ENCODE data around the gene FYB1. TPM values are rescaled to one million over a fixed set of nuclear protein-coding genes. Genes with fewer than 3 reads are reported as not detected.

Gene FYB1
- total and polyA plus RNA-seq, 2 experiments from 2014 or later = not detected

DNA sequence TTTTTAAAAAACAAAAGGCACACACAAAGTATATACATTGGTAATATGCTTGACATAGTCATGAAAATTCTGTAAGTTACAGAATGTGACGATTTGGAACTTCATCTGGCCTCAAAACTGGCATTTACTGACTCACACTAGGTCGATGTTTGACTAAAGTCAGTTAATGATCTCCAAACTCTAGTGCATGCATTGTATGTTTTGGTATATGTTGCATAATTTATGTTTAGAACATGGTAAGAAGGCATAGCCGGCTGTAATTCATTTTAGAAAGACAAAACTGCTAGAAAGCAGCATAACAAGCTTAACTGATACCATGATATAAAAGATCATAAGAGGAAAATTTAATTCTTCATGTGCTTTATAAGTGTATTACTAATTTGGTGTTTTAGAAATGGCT is 86.6 kb downstream of the FYB1 start (continued):
- TF ChIP-seq REST (IDR thresholded peaks at IDR 0.05; ENCODE audit: unreplicated experiment) (no peak), ZNF331 (CRISPR knock-in tag; IDR thresholded peaks at IDR 0.05; ENCODE audit: low read depth) (no peak)

DNA sequence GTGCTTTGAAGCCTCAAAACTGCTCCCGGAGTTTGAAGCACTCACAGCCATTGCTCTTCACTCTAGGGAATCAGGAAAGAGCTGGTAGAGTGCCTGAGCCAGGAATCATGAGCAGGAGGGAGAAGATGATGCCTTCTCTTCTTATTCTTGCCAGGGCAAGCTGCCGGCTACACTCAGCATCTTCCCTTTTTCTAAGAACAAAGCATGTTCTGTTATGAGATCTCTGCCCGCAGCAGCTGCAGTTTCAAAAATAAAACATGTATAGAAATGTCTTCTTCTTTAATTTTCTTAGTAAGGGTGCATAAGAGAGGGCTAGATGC is 87.3 kb downstream of the FYB1 start:
- Histone ChIP-seq H4K20me1 (replicated peaks; ENCODE audit: insufficient read depth) (no peaks in the 10 kb centered on the region), H3K36me3 (ENCODE audit: insufficient read depth) (no peaks in the 10 kb centered on the region), H3K4me1 (ENCODE audit: insufficient read depth) (0 out of 2 replicates have a peak, but pooled peaks cover 10% of the 10 kb centered on the region), H3K9me2 (ENCODE audit: insufficient read depth) (no peaks in the 10 kb centered on the region), H3K27ac (ENCODE audit: low read depth) (no peak overlapping the region), H3K4me2 (no peak overlapping the region), H3K4me3 (no peak overlapping the region), H3F3A (replicated peaks; ENCODE audit: low read depth) (no peaks in the 10 kb centered on the region), H2AFZ (peak overlapping the region; percentile 64; the same call in 1 of the 2 replicates), H3K79me2 (replicated peaks; ENCODE audit: insufficient read depth) (no peaks in the 10 kb centered on the region), H3K27me3 (ENCODE audit: insufficient read depth) (no peaks in the 10 kb centered on the region)
- no peak for TF ChIP-seq POLR2AphosphoS5 (IDR thresholded peaks at IDR 0.05; ENCODE audit: low read depth)
- ATAC-seq (0 out of 3 replicates have a peak, but pooled peaks have one; percentile 26), DNase-seq (ENCODE audit: low spot score) (no peak)
- Mint-ChIP-seq H3K27me3 (ENCODE audit: insufficient read depth, low read depth, poor library complexity) (peaks cover 1% of the 10 kb centered on the region), H3K9me3 (no peaks in the 10 kb centered on the region), H3K4me3 (no peak overlapping the region), H3K27ac (no peak overlapping the region), H3K4me1 (peaks cover 8% of the 10 kb centered on the region), H3K36me3 (ENCODE audit: low read depth) (no peaks in the 10 kb centered on the region)

- Histone ChIP-seq H3K4me2 (no peak overlapping the region), H3K36me3 (ENCODE audit: insufficient read depth) (no peaks in the 10 kb centered on the region)
- no peak overlapping the region for H3K27ac Mint-ChIP-seq
Measured at GRCh38 chr5:39131210-39132127, 87.9 kb downstream of the FYB1 start.

More at GRCh38 chr5:39131210-39132127, 87.9 kb downstream of the FYB1 start:
- Histone ChIP-seq H3K4me3 (no peak overlapping the region), H2AFZ (peak overlapping the region; percentile 64; the same call in 1 of the 2 replicates), H3K27ac (ENCODE audit: low read depth) (no peak overlapping the region), H3F3A (replicated peaks; ENCODE audit: low read depth) (no peaks in the 10 kb centered on the region), H4K20me1 (replicated peaks; ENCODE audit: insufficient read depth) (no peaks in the 10 kb centered on the region), H3K9me2 (ENCODE audit: insufficient read depth) (no peaks in the 10 kb centered on the region), H3K27me3 (ENCODE audit: insufficient read depth) (no peaks in the 10 kb centered on the region), H3K79me2 (replicated peaks; ENCODE audit: insufficient read depth) (no peaks in the 10 kb centered on the region), H3K4me1 (ENCODE audit: insufficient read depth) (0 out of 2 replicates have a peak, but pooled peaks cover 10% of the 10 kb centered on the region)
- Mint-ChIP-seq H3K27me3 (ENCODE audit: insufficient read depth, low read depth, poor library complexity) (peaks cover 1% of the 10 kb centered on the region), H3K4me1 (peaks cover 8% of the 10 kb centered on the region), H3K36me3 (ENCODE audit: low read depth) (no peaks in the 10 kb centered on the region), H3K9me3 (no peaks in the 10 kb centered on the region), H3K4me3 (no peak overlapping the region)
- TF ChIP-seq JUNB (IDR thresholded peaks at IDR 0.05; ENCODE audit: unreplicated experiment) (no peak), NANOG (IDR thresholded peaks at IDR 0.05; ENCODE audit: borderline replicate concordance) (no peak), POLR2AphosphoS5 (IDR thresholded peaks at IDR 0.05; ENCODE audit: low read depth) (no peak), ZNF114 (CRISPR knock-in tag; IDR thresholded peaks at IDR 0.05) (no peak), EZH2phosphoT487 (IDR thresholded peaks at IDR 0.05; ENCODE audit: unreplicated experiment) (no peak), CREB1 (CRISPR knock-in tag; IDR thresholded peaks at IDR 0.05; ENCODE audit: low read depth) (no peak), EZH2 (IDR thresholded peaks at IDR 0.05; ENCODE audit: low read depth, unreplicated experiment) (no peak), REST (IDR thresholded peaks at IDR 0.05; ENCODE audit: unreplicated experiment) (no peak)
- TF ChIP-seq, protein P1, sequence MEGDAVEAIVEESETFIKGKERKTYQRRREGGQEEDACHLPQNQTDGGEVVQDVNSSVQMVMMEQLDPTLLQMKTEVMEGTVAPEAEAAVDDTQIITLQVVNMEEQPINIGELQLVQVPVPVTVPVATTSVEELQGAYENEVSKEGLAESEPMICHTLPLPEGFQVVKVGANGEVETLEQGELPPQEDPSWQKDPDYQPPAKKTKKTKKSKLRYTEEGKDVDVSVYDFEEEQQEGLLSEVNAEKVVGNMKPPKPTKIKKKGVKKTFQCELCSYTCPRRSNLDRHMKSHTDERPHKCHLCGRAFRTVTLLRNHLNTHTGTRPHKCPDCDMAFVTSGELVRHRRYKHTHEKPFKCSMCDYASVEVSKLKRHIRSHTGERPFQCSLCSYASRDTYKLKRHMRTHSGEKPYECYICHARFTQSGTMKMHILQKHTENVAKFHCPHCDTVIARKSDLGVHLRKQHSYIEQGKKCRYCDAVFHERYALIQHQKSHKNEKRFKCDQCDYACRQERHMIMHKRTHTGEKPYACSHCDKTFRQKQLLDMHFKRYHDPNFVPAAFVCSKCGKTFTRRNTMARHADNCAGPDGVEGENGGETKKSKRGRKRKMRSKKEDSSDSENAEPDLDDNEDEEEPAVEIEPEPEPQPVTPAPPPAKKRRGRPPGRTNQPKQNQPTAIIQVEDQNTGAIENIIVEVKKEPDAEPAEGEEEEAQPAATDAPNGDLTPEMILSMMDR (conservative IDR thresholded peaks at IDR 0.05; ENCODE audit: low read depth in 2 of 2) = no peak
- DNase-seq (ENCODE audit: low spot score) (no peak), ATAC-seq (no peak)

Measured in GM23338 (cell line).